GM23248 (cell line): ENCODE measurements around the gene ADAMTS3.

Source experiments
- EZH2 ChIP-seq: fragments of 200-600 bp; sonication (generic); IDR thresholded peaks from 2 replicates; pipeline ENCODE4 v1.6.1; 2018; ENCODE audit warnings: antibody characterized with exemption, mild to moderate bottlenecking; ENCODE audit not compliant: insufficient read depth, poor library complexity, severe bottlenecking
- EZH2phosphoT487 ChIP-seq: fragments of 200-600 bp; sonication (generic); IDR thresholded peaks from 2 replicates; pipeline ENCODE4 v1.6.1; 2018; ENCODE audit warnings: antibody characterized with exemption, moderate library complexity, mild to moderate bottlenecking, low read depth; ENCODE audit not compliant: insufficient read depth

DNA sequence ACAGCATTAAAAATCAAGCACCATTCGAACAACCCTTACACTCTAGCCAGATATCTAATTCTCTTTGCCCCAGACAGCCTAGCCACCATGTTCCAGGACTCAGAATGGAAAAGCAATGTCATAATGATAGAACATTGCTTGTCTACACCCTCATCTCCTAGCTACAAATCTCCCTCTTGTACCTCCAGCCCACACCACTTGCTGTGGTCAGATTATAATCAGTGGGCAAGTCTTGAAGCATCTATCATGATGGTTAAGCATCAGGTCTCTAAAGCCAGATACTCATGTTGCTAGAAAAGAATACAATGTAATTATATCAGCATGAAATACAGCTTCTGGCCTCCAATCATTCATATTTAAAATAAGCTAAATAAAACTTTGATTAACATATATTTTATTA is 268.9 kb downstream of the ADAMTS3 start:
- TF ChIP-seq EZH2 (no peak), EZH2phosphoT487 (no peak)
